B cell (primary cell): Measurements from ENCODE around the gene TIGD6. TPM values are rescaled to one million over a fixed set of nuclear protein-coding genes. Genes with fewer than 3 reads are reported as not detected.

Experiments used
- ATAC-seq: fragments of 200-7000 bp; cut with Tn5 transposase; one replicate; pipeline ENCODE4 v1.10.0; 2021; ENCODE audit warnings: low read depth, mild to moderate bottlenecking, moderate number of reproducible peaks, moderate library complexity
- CTCF ChIA-PET: fragments of 350-600 bp; sonication (Branson Sonifier 250); formaldehyde crosslinking; loops from one replicate; lab custom pipeline; 2021; ENCODE audit warnings: antibody characterized with exemption, inconsistent platforms; lab: Charles Lee
- POLR2A ChIA-PET: fragments of 350-600 bp; sonication (Branson Sonifier 250); formaldehyde crosslinking; loops from one replicate; lab custom pipeline; 2021; ENCODE audit warnings: antibody characterized with exemption; lab: Charles Lee
- DNase-seq: peaks from one replicate; pipeline ENCODE4 v3.0.0; 2013
- H2AFZ ChIP-seq: 2 replicates; pipeline ENCODE4 v1.6.1; 2012; ENCODE audit warnings: mild to moderate bottlenecking, low read depth, low read length; ENCODE audit not compliant: insufficient read depth, poor library complexity, severe bottlenecking
- H3K27ac ChIP-seq, 2 donors: 1 replicate in 1 of 2; 2 replicates in 1 of 2; pipeline ENCODE4 v1.5.1; 2012 to 2013; ENCODE audit warnings: low read length in 2 of 2, mild to moderate bottlenecking in 2 of 2, moderate library complexity in 1 of 2
- H3K27me3 ChIP-seq, 4 experiments: fragments of 200-600 bp in 1 of 4; sonication (generic) in 1 of 4; replicated peaks in 1 of 4; 1 replicate in 2 of 4; 2 replicates in 2 of 4; pipeline versions ENCODE4 v1.6.1 to v1.7.0; 2013 to 2016; ENCODE audit warnings: low read length in 3 of 4, mild to moderate bottlenecking in 2 of 4, mixed read lengths in 1 of 4, moderate library complexity in 1 of 4; ENCODE audit not compliant: insufficient read depth in 4 of 4, control insufficient read depth in 3 of 4; ENCODE audit errors: control extremely low read depth in 1 of 4
- H3K36me3 ChIP-seq, 2 experiments: replicated peaks in 1 of 2; 1 replicate in 1 of 2; 2 replicates in 1 of 2; pipeline versions ENCODE4 v1.6.1 to v1.7.1; 2013; ENCODE audit warnings: low read length in 1 of 2; ENCODE audit not compliant: insufficient read depth in 2 of 2, control insufficient read depth in 1 of 2; ENCODE audit errors: control extremely low read depth in 1 of 2, extremely low read depth in 1 of 2
- H3K4me1 ChIP-seq, 2 donors: fragments of 200-600 bp in 1 of 2; sonication (generic) in 1 of 2; 1 replicate in 1 of 2; 2 replicates in 1 of 2; pipeline versions ENCODE4 v1.5.1 to v1.6.1; 2013 to 2017; ENCODE audit warnings: low read length in 2 of 2; ENCODE audit not compliant: control insufficient read depth in 2 of 2, insufficient read depth in 2 of 2
- H3K4me2 ChIP-seq: replicated peaks from 2 replicates; pipeline ENCODE3; 2012; ENCODE audit warnings: mild to moderate bottlenecking, low read depth, low read length; ENCODE audit not compliant: poor library complexity, severe bottlenecking
- H3K4me3 ChIP-seq, 5 experiments: fragments of 200-600 bp in 1 of 5; sonication (generic) in 1 of 5; 1 replicate in 3 of 5; 2 replicates in 2 of 5; pipeline versions ENCODE4 v1.5.1 to v1.7.0; 2011 to 2016; ENCODE audit warnings: low read length in 4 of 5, mild to moderate bottlenecking in 4 of 5, low read depth in 2 of 5, control low read depth in 1 of 5, moderate library complexity in 1 of 5; ENCODE audit not compliant: insufficient read depth in 1 of 5; ENCODE audit errors: control extremely low read depth in 1 of 5, extremely low read depth in 1 of 5
- H3K79me2 ChIP-seq: fragments of 200-600 bp; sonication (generic); one replicate; pipeline ENCODE4 v1.6.0; 2016; ENCODE audit warnings: low read length; ENCODE audit not compliant: control insufficient read depth, insufficient read depth
- H3K9ac ChIP-seq: fragments of 200-600 bp; sonication (generic); 2 replicates; pipeline ENCODE4 v1.6.1; 2017; ENCODE audit warnings: mild to moderate bottlenecking, low read length, moderate library complexity
- H3K9me3 ChIP-seq, 3 donors: one replicate each; pipeline versions ENCODE4 v1.6.1 to v1.7.1; 2013; ENCODE audit warnings: low read length in 2 of 3; ENCODE audit not compliant: control insufficient read depth in 2 of 3, insufficient read depth in 1 of 3; ENCODE audit errors: control extremely low read depth in 1 of 3
- H4K20me1 ChIP-seq: 2 replicates; pipeline ENCODE4 v1.6.0; 2012; ENCODE audit warnings: mild to moderate bottlenecking, low read length; ENCODE audit not compliant: insufficient read depth, control insufficient read depth, poor library complexity, severe bottlenecking
- H3K27ac Mint-ChIP-seq: one replicate; pipeline ENCODE4 v1.8.0; 2021; ENCODE audit warnings: mixed read lengths
- H3K27me3 Mint-ChIP-seq: one replicate; pipeline ENCODE4 v1.8.0; 2021; ENCODE audit warnings: mixed read lengths
- H3K4me1 Mint-ChIP-seq: one replicate; pipeline ENCODE4 v1.8.0; 2021; ENCODE audit warnings: mixed read lengths
- H3K4me3 Mint-ChIP-seq: one replicate; pipeline ENCODE4 v1.8.0; 2021; ENCODE audit warnings: mixed read lengths
- H3K9me3 Mint-ChIP-seq: one replicate; pipeline ENCODE4 v1.8.0; 2022; ENCODE audit warnings: mixed read lengths; ENCODE audit not compliant: insufficient read depth
- EZH2 ChIP-seq: IDR thresholded peaks from 2 replicates; pipeline ENCODE4 v1.6.1; 2012; ENCODE audit warnings: borderline replicate concordance, low read depth, mild to moderate bottlenecking, moderate library complexity, low read length; ENCODE audit not compliant: insufficient read depth, poor library complexity, severe bottlenecking
- WGBS: methylation state at CpG from one replicate; pipeline ENCODE4 v1.1.5; 2013; ENCODE audit warnings: missing lambda C conversion rate; ENCODE audit not compliant: insufficient coverage; 5-methylcytosine and 5-hydroxymethylcytosine counted together
- intact Hi-C: fragments of 100-400 bp; cut with micrococcal nuclease; formaldehyde crosslinking; loops from one replicate; pipeline ENCODE4 v1.10.0; 2022
- polyA plus RNA-seq: library from polyadenylated mRNA; depleted of rRNA; stranded (reverse); fragments of >200 nt; gene quantifications from 2 replicates; pipeline ENCODE4 v1.2.3, GENCODE V29; 2012
- total RNA-seq, 2 donors: library from RNA; stranded (reverse); fragments of 120-200 nt in 1 of 2; gene quantifications; 1 replicate in 1 of 2; 2 replicates in 1 of 2; pipeline versions ENCODE4 v1.2.3 to v1.2.4, GENCODE V29; 2013 to 2022
- TF ChIP-seq, protein P1 (sequence below): fragments of 200-600 bp; IDR thresholded peaks from one replicate; pipeline ENCODE4 v1.8.0; 2022; ENCODE audit warnings: antibody characterized with exemption, mild to moderate bottlenecking

The TIGD6 gene
- total and polyA plus RNA-seq, 2 donors (not counting 1 experiment from before 2014, with no cell fraction given) = 2.1 to 5.4 TPM

DNA sequence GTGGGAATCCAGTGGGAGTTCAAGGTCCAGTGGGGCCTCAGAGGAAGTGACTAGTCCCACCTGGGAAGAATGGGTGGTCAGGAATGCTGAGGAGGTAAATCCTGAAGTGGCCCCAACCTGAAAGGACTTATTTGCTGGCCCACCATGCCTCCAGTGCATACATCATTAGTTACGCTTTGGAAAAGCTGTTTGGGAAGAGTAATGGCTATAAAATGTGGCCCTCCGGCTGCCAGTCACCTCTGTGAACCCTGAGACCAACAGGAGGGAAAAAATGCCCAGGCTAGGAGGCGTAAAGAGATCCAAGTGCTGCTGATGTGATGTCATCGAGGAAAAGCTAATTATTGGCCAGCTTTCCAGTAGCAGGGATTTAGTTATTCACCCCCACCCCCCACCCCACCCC is 42.6 kb downstream of the TIGD6 start:
- no peak for ATAC-seq
- H3K4me1 Mint-ChIP-seq = peaks cover 29% of the 10 kb centered on the region
- H3K4me1 ChIP-seq = peaks cover 20% of the 10 kb centered on the region in 2 donors
- H3K27ac ChIP-seq = no peak overlapping the region
- ChIA-PET CTCF (interaction anchor here (1.0 to 1.5 kb wide), 3 partner anchors 9 to 124 kb away, joined by 3 to 5 read pairs (median 5); no protein-coding TSS in a partner anchor), POLR2A (no interaction called here)
- H3K9me3 ChIP-seq = no peaks in the 10 kb centered on the region
- H3K4me2 ChIP-seq = no peak overlapping the region
- H3K9ac ChIP-seq = no peak overlapping the region
- no peaks in the 10 kb centered on the region for H3K9me3 Mint-ChIP-seq
- H3K79me2 ChIP-seq = peaks cover 5% of the 10 kb centered on the region
- DNase-seq = no peak
- WGBS = 100% methylated on average over 2 of the region's 4 CpGs
- no peak overlapping the region for H3K4me3 ChIP-seq
- no peak for TF ChIP-seq EZH2
- TF ChIP-seq, protein P1, sequence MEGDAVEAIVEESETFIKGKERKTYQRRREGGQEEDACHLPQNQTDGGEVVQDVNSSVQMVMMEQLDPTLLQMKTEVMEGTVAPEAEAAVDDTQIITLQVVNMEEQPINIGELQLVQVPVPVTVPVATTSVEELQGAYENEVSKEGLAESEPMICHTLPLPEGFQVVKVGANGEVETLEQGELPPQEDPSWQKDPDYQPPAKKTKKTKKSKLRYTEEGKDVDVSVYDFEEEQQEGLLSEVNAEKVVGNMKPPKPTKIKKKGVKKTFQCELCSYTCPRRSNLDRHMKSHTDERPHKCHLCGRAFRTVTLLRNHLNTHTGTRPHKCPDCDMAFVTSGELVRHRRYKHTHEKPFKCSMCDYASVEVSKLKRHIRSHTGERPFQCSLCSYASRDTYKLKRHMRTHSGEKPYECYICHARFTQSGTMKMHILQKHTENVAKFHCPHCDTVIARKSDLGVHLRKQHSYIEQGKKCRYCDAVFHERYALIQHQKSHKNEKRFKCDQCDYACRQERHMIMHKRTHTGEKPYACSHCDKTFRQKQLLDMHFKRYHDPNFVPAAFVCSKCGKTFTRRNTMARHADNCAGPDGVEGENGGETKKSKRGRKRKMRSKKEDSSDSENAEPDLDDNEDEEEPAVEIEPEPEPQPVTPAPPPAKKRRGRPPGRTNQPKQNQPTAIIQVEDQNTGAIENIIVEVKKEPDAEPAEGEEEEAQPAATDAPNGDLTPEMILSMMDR = no peak
- no peaks in the 10 kb centered on the region for H4K20me1 ChIP-seq
- no peak overlapping the region for H3K4me3 Mint-ChIP-seq
- H3K27ac Mint-ChIP-seq = no peak overlapping the region
- intact Hi-C loops = loop anchor here (5.0 kb wide), 1 partner anchor 1799 kb away; the partner anchor contains the start of gene ATOX1
- no peak overlapping the region for H2AFZ ChIP-seq
- no peaks in the 10 kb centered on the region for H3K36me3 ChIP-seq
- no peaks in the 10 kb centered on the region for H3K27me3 ChIP-seq
- no peaks in the 10 kb centered on the region for H3K27me3 Mint-ChIP-seq

DNA sequence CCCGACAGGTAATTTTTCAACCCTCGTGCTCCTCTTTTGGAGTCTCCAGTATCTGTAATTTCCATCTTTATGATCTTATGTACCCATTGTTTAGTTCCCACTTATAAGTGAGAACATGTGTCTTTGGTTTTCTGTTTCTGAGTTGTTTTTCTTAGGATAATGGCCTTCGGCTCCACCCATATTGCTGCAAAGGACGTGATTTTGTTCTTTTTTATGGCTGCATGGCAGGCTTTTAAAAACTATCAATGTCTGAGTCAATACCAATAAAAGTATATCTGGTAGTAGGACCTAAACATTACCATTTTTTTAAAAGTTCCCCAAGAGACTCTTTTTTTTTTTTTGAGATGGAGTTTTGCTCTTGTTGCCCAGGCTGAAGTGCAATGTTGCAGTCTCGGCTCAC is 43.8 kb downstream of the TIGD6 start:
- WGBS = 100% methylated on average over 1 of the region's 5 CpGs
- TF ChIP-seq, protein P1 = no peak
- TF ChIP-seq EZH2 = no peak
- no peak overlapping the region for H3K4me2 ChIP-seq
- ChIA-PET POLR2A (no interaction called here), CTCF (no interaction called here)
- H3K9me3 Mint-ChIP-seq = no peaks in the 10 kb centered on the region
- H3K4me1 Mint-ChIP-seq = peaks cover 23% of the 10 kb centered on the region
- H3K4me3 Mint-ChIP-seq = no peak overlapping the region
- H3K4me3 ChIP-seq = no peak overlapping the region
- peaks cover 5% of the 10 kb centered on the region for H3K27me3 Mint-ChIP-seq
- H3K4me1 ChIP-seq = peaks cover 17 to 19% of the 10 kb centered on the region in 2 donors
- ATAC-seq = no peak
- no peak for DNase-seq
- H3K36me3 ChIP-seq = no peaks in the 10 kb centered on the region
- H4K20me1 ChIP-seq = no peaks in the 10 kb centered on the region
- H2AFZ ChIP-seq = no peak overlapping the region
- H3K9ac ChIP-seq = no peak overlapping the region
- intact Hi-C loops = loop anchor here (5.0 kb wide), 1 partner anchor 1801 kb away; the partner anchor contains the start of gene ATOX1
- peaks cover 5% of the 10 kb centered on the region for H3K79me2 ChIP-seq
- no peaks in the 10 kb centered on the region for H3K27me3 ChIP-seq
- H3K9me3 ChIP-seq = no peaks in the 10 kb centered on the region
- H3K27ac ChIP-seq = no peak overlapping the region
- no peak overlapping the region for H3K27ac Mint-ChIP-seq
